ENCODE measurements around the gene CHIA.

DNA sequence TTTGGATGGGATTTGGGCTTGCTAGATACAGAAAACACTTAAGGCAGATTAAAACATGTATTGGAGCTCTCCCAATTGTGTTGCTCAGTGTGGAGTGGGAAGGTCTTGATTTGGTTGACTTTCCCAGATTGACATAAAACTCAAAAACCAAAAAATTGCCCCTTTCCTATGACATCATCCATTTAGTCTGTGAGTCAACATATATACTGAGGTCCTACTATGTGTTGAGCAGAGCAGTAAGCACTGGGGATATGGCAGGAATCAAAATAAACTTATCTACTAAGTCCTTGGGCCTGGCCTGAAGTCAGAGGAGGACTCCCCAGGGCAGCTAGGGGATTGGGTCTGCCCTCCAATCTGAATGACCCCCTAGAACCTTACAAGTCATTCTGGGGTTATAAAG, 61.0 kb downstream of the CHIA start:
- TF ChIP-seq, protein P1, sequence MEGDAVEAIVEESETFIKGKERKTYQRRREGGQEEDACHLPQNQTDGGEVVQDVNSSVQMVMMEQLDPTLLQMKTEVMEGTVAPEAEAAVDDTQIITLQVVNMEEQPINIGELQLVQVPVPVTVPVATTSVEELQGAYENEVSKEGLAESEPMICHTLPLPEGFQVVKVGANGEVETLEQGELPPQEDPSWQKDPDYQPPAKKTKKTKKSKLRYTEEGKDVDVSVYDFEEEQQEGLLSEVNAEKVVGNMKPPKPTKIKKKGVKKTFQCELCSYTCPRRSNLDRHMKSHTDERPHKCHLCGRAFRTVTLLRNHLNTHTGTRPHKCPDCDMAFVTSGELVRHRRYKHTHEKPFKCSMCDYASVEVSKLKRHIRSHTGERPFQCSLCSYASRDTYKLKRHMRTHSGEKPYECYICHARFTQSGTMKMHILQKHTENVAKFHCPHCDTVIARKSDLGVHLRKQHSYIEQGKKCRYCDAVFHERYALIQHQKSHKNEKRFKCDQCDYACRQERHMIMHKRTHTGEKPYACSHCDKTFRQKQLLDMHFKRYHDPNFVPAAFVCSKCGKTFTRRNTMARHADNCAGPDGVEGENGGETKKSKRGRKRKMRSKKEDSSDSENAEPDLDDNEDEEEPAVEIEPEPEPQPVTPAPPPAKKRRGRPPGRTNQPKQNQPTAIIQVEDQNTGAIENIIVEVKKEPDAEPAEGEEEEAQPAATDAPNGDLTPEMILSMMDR (IDR thresholded peaks at IDR 0.05): no peak
- TF ChIP-seq POLR2A (IDR thresholded peaks at IDR 0.05) (no peak), EP300 (IDR thresholded peaks at IDR 0.05) (no peak)
